Fibroblast of villous mesenchyme (primary cell): ENCODE results near the gene ACAP1. TPM values are rescaled to one million over a fixed set of nuclear protein-coding genes. Genes with fewer than 3 reads are reported as not detected.

ENCODE experiments used
- DNase-seq: peaks from one replicate; pipeline ENCODE4 v3.0.0-alpha.2; 2010; ENCODE audit warnings: low read depth
- H3K4me3 ChIP-seq: 2 replicates; pipeline ENCODE4 v1.5.1; 2011; ENCODE audit warnings: low read depth, mild to moderate bottlenecking, low read length
- CTCF ChIP-seq: IDR thresholded peaks from 2 replicates; pipeline ENCODE4 v1.5.1; 2012; ENCODE audit warnings: low read depth, mild to moderate bottlenecking, low read length; ENCODE audit not compliant: insufficient read depth
- total RNA-seq: library from RNA; depleted of rRNA; stranded (reverse); fragments of >200 nt; gene quantifications from 2 replicates; pipeline ENCODE4 v1.2.3, GENCODE V29; 2012

The ACAP1 gene
- total RNA-seq, 1 donor, result 3.9 TPM

- no peak for TF ChIP-seq CTCF
- H3K4me3 ChIP-seq, result no peak overlapping the region
- DNase-seq, result no peak
These were observed 5.5 kb downstream of the ACAP1 start for GRCh38 chr17:7341842-7342241.

- H3K4me3 ChIP-seq, result no peak overlapping the region
- no peak for DNase-seq
- TF ChIP-seq CTCF, result no peak
These were observed 6.9 kb downstream of the ACAP1 start for GRCh38 chr17:7343250-7343649.

- DNase-seq, result no peak
- TF ChIP-seq CTCF, result no peak
- H3K4me3 ChIP-seq, result no peak overlapping the region
These were observed 10.7 kb downstream of the ACAP1 start for GRCh38 chr17:7346761-7347614.

GRCh38 chr17:7347630-7348477 is 11.5 kb downstream of the ACAP1 start:
- no peak for TF ChIP-seq CTCF
- H3K4me3 ChIP-seq, result no peak overlapping the region
- DNase-seq, result no peak

GRCh38 chr17:7348478-7349242 is 12.3 kb downstream of the ACAP1 start:
- DNase-seq, result peak; percentile 19
- H3K4me3 ChIP-seq, result no peak overlapping the region
- TF ChIP-seq CTCF, result no peak

GRCh38 chr17:7351665-7352502 is 15.6 kb downstream of the ACAP1 start, which contains the start of gene KCTD11:
Gene KCTD11, plus strand, starts transcription at chr17:7352162.
- peak; percentile 90 for DNase-seq
- peak within 1 kb of the TSS; percentile 94 for H3K4me3 ChIP-seq
- peak; percentile 47 for TF ChIP-seq CTCF
